KMS-11 (cell line): ENCODE results near the gene PRIMA1.

Experiments used
- H2AFZ ChIP-seq: fragments of 200-600 bp; sonication (generic); 2 replicates; pipeline ENCODE4 v1.6.1; 2016; ENCODE audit warnings: antibody characterized with exemption, mixed run types, low read depth
- H3K27ac ChIP-seq: fragments of 200-600 bp; sonication (generic); 2 replicates; pipeline ENCODE4 v1.6.1; 2016; ENCODE audit warnings: mild to moderate bottlenecking, mixed run types
- H3K27me3 ChIP-seq: fragments of 200-600 bp; sonication (generic); 2 replicates; pipeline ENCODE4 v1.6.1; 2017; ENCODE audit warnings: mild to moderate bottlenecking, low read depth, mixed run types, moderate library complexity; ENCODE audit not compliant: insufficient read depth
- H3K36me3 ChIP-seq: fragments of 200-600 bp; sonication (generic); 2 replicates; pipeline ENCODE4 v1.6.1; 2017; ENCODE audit warnings: mild to moderate bottlenecking, mixed run types; ENCODE audit not compliant: insufficient read depth
- H3K4me1 ChIP-seq: fragments of 200-600 bp; sonication (generic); 2 replicates; pipeline ENCODE4 v1.6.1; 2016; ENCODE audit warnings: mild to moderate bottlenecking, low read depth, mixed run types; ENCODE audit not compliant: poor library complexity, severe bottlenecking
- H3K4me2 ChIP-seq: fragments of 200-600 bp; sonication (generic); 2 replicates; pipeline ENCODE4 v1.7.0; 2016; ENCODE audit warnings: mild to moderate bottlenecking, mixed run types
- H3K4me3 ChIP-seq: fragments of 200-600 bp; sonication (generic); IDR thresholded peaks from 2 replicates; pipeline ENCODE4 v1.6.1; 2017; ENCODE audit warnings: low read depth, low read length, mixed read lengths; ENCODE audit not compliant: insufficient read depth
- H3K79me2 ChIP-seq: fragments of 200-600 bp; sonication (generic); 2 replicates; pipeline ENCODE4 v1.6.1; 2016; ENCODE audit warnings: low read depth, mixed run types; ENCODE audit not compliant: insufficient read depth
- H3K9ac ChIP-seq: fragments of 200-600 bp; sonication (generic); 2 replicates; pipeline ENCODE4 v1.6.1; 2016; ENCODE audit warnings: mild to moderate bottlenecking, mixed run types
- H4K20me1 ChIP-seq: fragments of 200-600 bp; sonication (generic); 2 replicates; pipeline ENCODE4 v1.6.1; 2016; ENCODE audit warnings: mild to moderate bottlenecking, mixed run types; ENCODE audit not compliant: insufficient read depth
- TF ChIP-seq, protein P1 (sequence below): fragments of 200-600 bp; sonication (generic); conservative IDR thresholded peaks from 2 replicates; pipeline ENCODE4 v1.6.1; 2017; ENCODE audit warnings: low read depth, mild to moderate bottlenecking, antibody characterized with exemption, low read length, moderate library complexity, mixed read lengths

Gene PRIMA1

DNA sequence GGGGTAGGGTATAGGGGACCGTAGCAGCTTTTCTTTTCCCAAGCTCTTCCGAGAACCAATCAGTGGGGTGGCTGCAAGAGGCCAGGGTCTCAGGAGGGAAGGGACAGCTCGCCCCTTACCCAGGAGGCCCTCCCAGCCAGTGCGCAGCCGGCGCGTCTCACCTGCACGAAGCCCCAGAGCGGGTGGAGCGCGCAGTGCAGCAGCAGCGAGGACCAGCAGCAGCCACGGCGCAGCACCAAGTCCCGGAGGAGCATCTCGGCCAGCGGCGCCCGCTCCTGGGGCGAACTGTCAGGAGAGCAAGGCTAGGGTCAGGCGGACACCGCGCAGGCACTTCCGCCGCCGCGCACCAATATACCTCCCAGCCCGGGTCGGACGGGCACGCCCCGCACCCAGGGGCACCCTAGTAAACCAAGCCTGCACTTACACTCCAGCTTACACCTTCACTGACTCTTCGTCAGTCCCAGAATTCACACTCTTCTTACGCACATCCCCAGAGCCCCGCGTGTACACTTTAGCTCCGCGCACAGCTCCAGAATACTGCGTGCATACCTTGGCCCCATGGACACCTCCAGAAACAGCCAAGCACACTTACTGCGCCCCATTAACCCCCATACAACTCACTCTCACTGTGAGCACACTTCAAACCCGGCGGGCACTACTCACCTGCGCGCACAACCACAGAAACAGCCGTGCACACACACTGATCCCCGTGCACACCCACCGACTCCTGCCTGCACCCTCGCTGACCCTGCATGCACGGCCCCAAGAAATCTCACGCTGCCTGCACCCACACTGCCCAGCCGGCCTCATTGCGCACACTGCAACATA lies 606 bp downstream of the PRIMA1 start:
- Histone ChIP-seq H3K27ac (no peak overlapping the region), H4K20me1 (no peaks in the 10 kb centered on the region), H3K9ac (no peak overlapping the region), H2AFZ (no peak overlapping the region), H3K4me3 (no peak overlapping the region), H3K36me3 (no peaks in the 10 kb centered on the region), H3K27me3 (no peaks in the 10 kb centered on the region), H3K4me2 (no peak overlapping the region), H3K4me1 (no peaks in the 10 kb centered on the region), H3K79me2 (no peaks in the 10 kb centered on the region)
- TF ChIP-seq, protein P1, sequence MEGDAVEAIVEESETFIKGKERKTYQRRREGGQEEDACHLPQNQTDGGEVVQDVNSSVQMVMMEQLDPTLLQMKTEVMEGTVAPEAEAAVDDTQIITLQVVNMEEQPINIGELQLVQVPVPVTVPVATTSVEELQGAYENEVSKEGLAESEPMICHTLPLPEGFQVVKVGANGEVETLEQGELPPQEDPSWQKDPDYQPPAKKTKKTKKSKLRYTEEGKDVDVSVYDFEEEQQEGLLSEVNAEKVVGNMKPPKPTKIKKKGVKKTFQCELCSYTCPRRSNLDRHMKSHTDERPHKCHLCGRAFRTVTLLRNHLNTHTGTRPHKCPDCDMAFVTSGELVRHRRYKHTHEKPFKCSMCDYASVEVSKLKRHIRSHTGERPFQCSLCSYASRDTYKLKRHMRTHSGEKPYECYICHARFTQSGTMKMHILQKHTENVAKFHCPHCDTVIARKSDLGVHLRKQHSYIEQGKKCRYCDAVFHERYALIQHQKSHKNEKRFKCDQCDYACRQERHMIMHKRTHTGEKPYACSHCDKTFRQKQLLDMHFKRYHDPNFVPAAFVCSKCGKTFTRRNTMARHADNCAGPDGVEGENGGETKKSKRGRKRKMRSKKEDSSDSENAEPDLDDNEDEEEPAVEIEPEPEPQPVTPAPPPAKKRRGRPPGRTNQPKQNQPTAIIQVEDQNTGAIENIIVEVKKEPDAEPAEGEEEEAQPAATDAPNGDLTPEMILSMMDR, result no peak

DNA sequence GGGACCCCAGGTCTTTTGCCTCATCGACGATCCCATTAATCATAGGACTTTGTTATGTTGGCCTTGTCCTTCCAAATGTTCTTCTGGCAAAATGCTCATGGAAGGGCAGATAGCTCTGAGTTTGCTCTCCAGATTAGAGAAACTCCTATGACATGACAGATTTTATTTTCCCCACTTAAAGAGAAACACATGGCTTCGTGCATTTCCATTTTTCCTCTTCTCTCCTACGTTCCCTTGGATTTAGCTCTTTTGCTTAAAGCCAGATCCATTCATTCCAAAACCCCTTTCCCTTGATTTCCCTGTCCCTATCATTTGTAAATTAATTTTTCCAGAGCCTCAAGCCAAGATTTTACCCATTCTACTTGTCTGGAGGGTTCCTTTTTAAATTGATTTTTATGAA lies 2.9 kb downstream of the PRIMA1 start:
- Histone ChIP-seq H2AFZ (no peak overlapping the region), H3K27me3 (no peaks in the 10 kb centered on the region), H3K4me1 (no peaks in the 10 kb centered on the region), H3K36me3 (no peaks in the 10 kb centered on the region), H3K27ac (no peak overlapping the region), H4K20me1 (no peaks in the 10 kb centered on the region), H3K4me3 (no peak overlapping the region), H3K9ac (no peak overlapping the region), H3K79me2 (no peaks in the 10 kb centered on the region), H3K4me2 (no peak overlapping the region)
- TF ChIP-seq, protein P1, result no peak

- TF ChIP-seq, protein P1, result no peak
- no peak overlapping the region for H3K4me3 ChIP-seq
- no peak overlapping the region for H3K4me2 ChIP-seq
- H3K27me3 ChIP-seq, result no peaks in the 10 kb centered on the region
- no peaks in the 10 kb centered on the region for H3K79me2 ChIP-seq
- H4K20me1 ChIP-seq, result no peaks in the 10 kb centered on the region
- H3K4me1 ChIP-seq, result no peaks in the 10 kb centered on the region
- no peak overlapping the region for H3K9ac ChIP-seq
- H3K27ac ChIP-seq, result no peak overlapping the region
- H3K36me3 ChIP-seq, result no peaks in the 10 kb centered on the region
- no peak overlapping the region for H2AFZ ChIP-seq
These were observed 3.4 kb downstream of the PRIMA1 start for GRCh38 chr14:93784878-93785277.

- H3K27me3 ChIP-seq, result no peaks in the 10 kb centered on the region
- no peak overlapping the region for H2AFZ ChIP-seq
- no peak overlapping the region for H3K9ac ChIP-seq
- no peak overlapping the region for H3K4me3 ChIP-seq
- no peaks in the 10 kb centered on the region for H4K20me1 ChIP-seq
- no peak overlapping the region for H3K27ac ChIP-seq
- H3K79me2 ChIP-seq, result no peaks in the 10 kb centered on the region
- H3K4me1 ChIP-seq, result no peaks in the 10 kb centered on the region
- H3K36me3 ChIP-seq, result no peaks in the 10 kb centered on the region
- no peak overlapping the region for H3K4me2 ChIP-seq
- TF ChIP-seq, protein P1, result no peak
These were observed 7.4 kb downstream of the PRIMA1 start for GRCh38 chr14:93780813-93781400.
